HepG2 (cell line): Measurements from ENCODE around the gene AK4. TPM values are rescaled to one million over a fixed set of nuclear protein-coding genes. Genes with fewer than 3 reads are reported as not detected.

Experiments used
- KMT2B ChIP-seq: IDR thresholded peaks from 2 replicates; pipeline ENCODE4 v1.6.1; 2016; ENCODE audit warnings: missing genetic modification reagents, missing compliant biosample characterization
- NRL ChIP-seq: sonication (generic); formaldehyde crosslinking; IDR thresholded peaks from 2 replicates; pipeline ENCODE4 v1.5.0; 2020; ENCODE audit warnings: missing genetic modification reagents, mild to moderate bottlenecking, moderate library complexity, borderline replicate concordance
- RXRA ChIP-seq: sonication (generic); formaldehyde crosslinking; IDR thresholded peaks from 2 replicates; pipeline ENCODE4 v1.5.1; 2020; ENCODE audit warnings: missing genetic modification reagents
- SOX5 ChIP-seq: IDR thresholded peaks from 2 replicates; pipeline ENCODE4 v1.6.1; 2016; ENCODE audit warnings: borderline replicate concordance
- TEAD2 ChIP-seq: sonication (generic); formaldehyde crosslinking; IDR thresholded peaks from 2 replicates; pipeline ENCODE4 v1.9.0; 2021; ENCODE audit warnings: missing genetic modification reagents
- WIZ ChIP-seq: sonication (generic); formaldehyde crosslinking; IDR thresholded peaks from 2 replicates; pipeline ENCODE4 v1.5.1; 2020; ENCODE audit warnings: mild to moderate bottlenecking, missing genetic modification reagents
- XRCC5 ChIP-seq: fragments of 200-400 bp; formaldehyde crosslinking; optimal IDR thresholded peaks from 2 replicates; pipeline ENCODE3; 2017; ENCODE audit warnings: mild to moderate bottlenecking, low read length
- ZFX ChIP-seq: sonication (generic); formaldehyde crosslinking; IDR thresholded peaks from 2 replicates; pipeline ENCODE4 v1.4.0; 2020; ENCODE audit warnings: mild to moderate bottlenecking, low read depth, missing genetic modification reagents, moderate library complexity
- ZNF343 ChIP-seq: sonication (generic); formaldehyde crosslinking; IDR thresholded peaks from 2 replicates; pipeline ENCODE4 v1.4.0; 2020; ENCODE audit warnings: mild to moderate bottlenecking, missing genetic modification reagents
- ZNF350 ChIP-seq: sonication (generic); formaldehyde crosslinking; IDR thresholded peaks from 2 replicates; pipeline ENCODE4 v1.4.0; 2020; ENCODE audit warnings: mild to moderate bottlenecking, low read depth, missing genetic modification reagents, borderline replicate concordance
- ZNF501 ChIP-seq: sonication (generic); formaldehyde crosslinking; IDR thresholded peaks from 2 replicates; pipeline ENCODE4 v1.5.1; 2020; ENCODE audit warnings: mild to moderate bottlenecking, moderate library complexity, missing genetic modification reagents
- ZNF547 ChIP-seq: sonication (generic); formaldehyde crosslinking; IDR thresholded peaks from 2 replicates; pipeline ENCODE4 v1.5.1; 2020; ENCODE audit warnings: mild to moderate bottlenecking, missing genetic modification reagents
- ZNF605 ChIP-seq: sonication (generic); formaldehyde crosslinking; IDR thresholded peaks from 2 replicates; pipeline ENCODE4 v1.8.0; 2022; ENCODE audit warnings: mild to moderate bottlenecking, missing genetic modification reagents
- ZNF607 ChIP-seq: sonication (generic); formaldehyde crosslinking; IDR thresholded peaks from 2 replicates; pipeline ENCODE4 v1.5.1; 2020; ENCODE audit warnings: missing genetic modification reagents, mild to moderate bottlenecking, borderline replicate concordance
- ZNF883 ChIP-seq: sonication (generic); formaldehyde crosslinking; IDR thresholded peaks from 2 replicates; pipeline ENCODE4 v1.5.1; 2020; ENCODE audit warnings: mild to moderate bottlenecking, missing genetic modification reagents; ENCODE audit errors: not compliant biosample characterization
- polyA plus RNA-seq, 8 experiments: library from polyadenylated mRNA; depleted of rRNA in 3 of 8; stranded (reverse) in 7 of 8; unstranded in 1 of 8; fragments of >200 nt; fragmentation: Illumina TruSeq in 4 of 8; extraction: Trizol in 4 of 8; gene quantifications; 2 replicates each; pipeline versions ENCODE4 v1.2.1 to v1.2.3, GENCODE V29; 2011 to 2016; ENCODE audit warnings: low read depth in 4 of 8, missing spikeins in 1 of 8, mixed read lengths in 1 of 8; ENCODE audit not compliant: insufficient read depth in 1 of 8
- total RNA-seq, 5 experiments: library from RNA; depleted of rRNA; stranded (reverse); fragments of >200 nt; fragmentation: Illumina TruSeq; extraction: Trizol; gene quantifications; 2 replicates each; pipeline ENCODE4 v1.2.3, GENCODE V29; 2016; ENCODE audit warnings: low read depth in 1 of 5
- TF ChIP-seq, protein P1 (sequence below): sonication (generic); formaldehyde crosslinking; IDR thresholded peaks from 2 replicates; pipeline ENCODE4 v1.4.0; 2020; ENCODE audit warnings: mild to moderate bottlenecking, missing genetic modification reagents
- TF ChIP-seq, protein P2 (sequence below): sonication (generic); formaldehyde crosslinking; IDR thresholded peaks from 2 replicates; pipeline ENCODE4 v1.5.0; 2020; ENCODE audit warnings: missing genetic modification reagents
- TF ChIP-seq, protein P3 (sequence below): sonication (generic); formaldehyde crosslinking; IDR thresholded peaks from 2 replicates; pipeline ENCODE4 v1.8.0; 2022; ENCODE audit warnings: mild to moderate bottlenecking, missing genetic modification reagents; ENCODE audit not compliant: insufficient replicate concordance
- TF ChIP-seq, protein P4 (sequence below): sonication (generic); formaldehyde crosslinking; IDR thresholded peaks from 2 replicates; pipeline ENCODE4 v1.5.0; 2020; ENCODE audit warnings: mild to moderate bottlenecking, missing genetic modification reagents, moderate library complexity
- TF ChIP-seq, protein P5 (sequence below): sonication (generic); formaldehyde crosslinking; IDR thresholded peaks from 2 replicates; pipeline ENCODE4 v1.5.0; 2020; ENCODE audit warnings: mild to moderate bottlenecking, missing genetic modification reagents

The AK4 gene
- total and polyA plus RNA-seq, 2 of the 13 experiments (the other 11 are each of a cell fraction or from before 2014, with no cell fraction given): 110 to 160 TPM

DNA sequence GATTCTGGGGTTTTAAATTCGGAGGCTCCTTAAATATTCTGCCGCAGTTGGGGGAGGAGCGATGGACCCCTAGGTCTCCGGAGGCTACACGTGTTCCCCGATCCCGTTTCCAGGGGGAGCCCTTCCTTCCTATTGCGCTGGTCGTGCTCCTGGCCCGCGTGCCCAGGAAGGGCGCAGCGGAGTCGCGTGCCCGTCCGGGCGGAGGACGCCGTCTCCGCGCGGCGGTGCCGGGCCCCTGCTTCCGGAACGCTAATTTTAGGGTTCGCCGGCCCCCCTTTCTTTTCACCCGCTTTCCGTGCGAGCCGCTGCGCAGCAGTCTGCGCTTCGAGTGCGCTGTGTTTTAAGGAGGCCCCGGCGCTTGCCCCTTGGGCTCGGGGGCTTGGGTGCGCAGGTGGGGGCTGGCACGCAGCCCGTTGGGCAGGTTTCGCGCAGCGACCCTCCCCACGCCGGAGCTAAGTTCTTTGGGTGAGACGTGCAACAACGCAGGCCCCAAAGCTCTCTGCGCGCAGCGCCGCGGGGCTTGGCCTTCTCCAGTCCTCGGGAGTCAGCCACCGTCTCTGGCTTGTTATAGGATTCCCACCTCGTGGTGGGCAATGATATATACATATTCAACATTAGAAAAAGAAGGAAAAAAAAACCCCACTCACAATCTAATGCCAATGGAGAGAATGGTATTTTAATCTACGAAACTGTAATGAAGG, 117.8 kb downstream of the AK4 start (continued):
- TF ChIP-seq, protein P1, sequence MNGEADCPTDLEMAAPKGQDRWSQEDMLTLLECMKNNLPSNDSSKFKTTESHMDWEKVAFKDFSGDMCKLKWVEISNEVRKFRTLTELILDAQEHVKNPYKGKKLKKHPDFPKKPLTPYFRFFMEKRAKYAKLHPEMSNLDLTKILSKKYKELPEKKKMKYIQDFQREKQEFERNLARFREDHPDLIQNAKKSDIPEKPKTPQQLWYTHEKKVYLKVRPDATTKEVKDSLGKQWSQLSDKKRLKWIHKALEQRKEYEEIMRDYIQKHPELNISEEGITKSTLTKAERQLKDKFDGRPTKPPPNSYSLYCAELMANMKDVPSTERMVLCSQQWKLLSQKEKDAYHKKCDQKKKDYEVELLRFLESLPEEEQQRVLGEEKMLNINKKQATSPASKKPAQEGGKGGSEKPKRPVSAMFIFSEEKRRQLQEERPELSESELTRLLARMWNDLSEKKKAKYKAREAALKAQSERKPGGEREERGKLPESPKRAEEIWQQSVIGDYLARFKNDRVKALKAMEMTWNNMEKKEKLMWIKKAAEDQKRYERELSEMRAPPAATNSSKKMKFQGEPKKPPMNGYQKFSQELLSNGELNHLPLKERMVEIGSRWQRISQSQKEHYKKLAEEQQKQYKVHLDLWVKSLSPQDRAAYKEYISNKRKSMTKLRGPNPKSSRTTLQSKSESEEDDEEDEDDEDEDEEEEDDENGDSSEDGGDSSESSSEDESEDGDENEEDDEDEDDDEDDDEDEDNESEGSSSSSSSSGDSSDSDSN: peak; percentile 80
- TF ChIP-seq ZNF607 (CRISPR knock-in tag) (peak; percentile 56; the same call in 1 of the 2 replicates), RXRA (0 out of 2 replicates have a peak, but pooled peaks have one; percentile 25), XRCC5 (peak; percentile 50), TEAD2 (CRISPR knock-in tag) (no peak), ZFX (CRISPR knock-in tag) (peak; percentile 82), ZNF350 (CRISPR knock-in tag) (peak; percentile 44; the same call in 1 of the 2 replicates), ZNF605 (CRISPR knock-in tag) (peak; percentile 85), KMT2B (CRISPR knock-in tag) (0 out of 2 replicates have a peak, but pooled peaks have one; percentile 60), NRL (CRISPR knock-in tag) (peak; percentile 84), ZNF883 (CRISPR knock-in tag) (peak; percentile 82), ZNF343 (CRISPR knock-in tag) (0 out of 2 replicates have a peak, but pooled peaks have one; percentile 58), ZNF547 (CRISPR knock-in tag) (peak; percentile 72; the same call in 1 of the 2 replicates), ZNF501 (peak; percentile 68), WIZ (CRISPR knock-in tag) (0 out of 2 replicates have a peak, but pooled peaks have one; percentile 76), SOX5 (CRISPR knock-in tag) (0 out of 2 replicates have a peak, but pooled peaks have one; percentile 12)
- TF ChIP-seq, protein P2, sequence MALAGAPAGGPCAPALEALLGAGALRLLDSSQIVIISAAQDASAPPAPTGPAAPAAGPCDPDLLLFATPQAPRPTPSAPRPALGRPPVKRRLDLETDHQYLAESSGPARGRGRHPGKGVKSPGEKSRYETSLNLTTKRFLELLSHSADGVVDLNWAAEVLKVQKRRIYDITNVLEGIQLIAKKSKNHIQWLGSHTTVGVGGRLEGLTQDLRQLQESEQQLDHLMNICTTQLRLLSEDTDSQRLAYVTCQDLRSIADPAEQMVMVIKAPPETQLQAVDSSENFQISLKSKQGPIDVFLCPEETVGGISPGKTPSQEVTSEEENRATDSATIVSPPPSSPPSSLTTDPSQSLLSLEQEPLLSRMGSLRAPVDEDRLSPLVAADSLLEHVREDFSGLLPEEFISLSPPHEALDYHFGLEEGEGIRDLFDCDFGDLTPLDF (CRISPR knock-in tag): no peak
- TF ChIP-seq, protein P3, sequence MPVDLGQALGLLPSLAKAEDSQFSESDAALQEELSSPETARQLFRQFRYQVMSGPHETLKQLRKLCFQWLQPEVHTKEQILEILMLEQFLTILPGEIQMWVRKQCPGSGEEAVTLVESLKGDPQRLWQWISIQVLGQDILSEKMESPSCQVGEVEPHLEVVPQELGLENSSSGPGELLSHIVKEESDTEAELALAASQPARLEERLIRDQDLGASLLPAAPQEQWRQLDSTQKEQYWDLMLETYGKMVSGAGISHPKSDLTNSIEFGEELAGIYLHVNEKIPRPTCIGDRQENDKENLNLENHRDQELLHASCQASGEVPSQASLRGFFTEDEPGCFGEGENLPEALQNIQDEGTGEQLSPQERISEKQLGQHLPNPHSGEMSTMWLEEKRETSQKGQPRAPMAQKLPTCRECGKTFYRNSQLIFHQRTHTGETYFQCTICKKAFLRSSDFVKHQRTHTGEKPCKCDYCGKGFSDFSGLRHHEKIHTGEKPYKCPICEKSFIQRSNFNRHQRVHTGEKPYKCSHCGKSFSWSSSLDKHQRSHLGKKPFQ: peak; percentile 76
- TF ChIP-seq, protein P4, sequence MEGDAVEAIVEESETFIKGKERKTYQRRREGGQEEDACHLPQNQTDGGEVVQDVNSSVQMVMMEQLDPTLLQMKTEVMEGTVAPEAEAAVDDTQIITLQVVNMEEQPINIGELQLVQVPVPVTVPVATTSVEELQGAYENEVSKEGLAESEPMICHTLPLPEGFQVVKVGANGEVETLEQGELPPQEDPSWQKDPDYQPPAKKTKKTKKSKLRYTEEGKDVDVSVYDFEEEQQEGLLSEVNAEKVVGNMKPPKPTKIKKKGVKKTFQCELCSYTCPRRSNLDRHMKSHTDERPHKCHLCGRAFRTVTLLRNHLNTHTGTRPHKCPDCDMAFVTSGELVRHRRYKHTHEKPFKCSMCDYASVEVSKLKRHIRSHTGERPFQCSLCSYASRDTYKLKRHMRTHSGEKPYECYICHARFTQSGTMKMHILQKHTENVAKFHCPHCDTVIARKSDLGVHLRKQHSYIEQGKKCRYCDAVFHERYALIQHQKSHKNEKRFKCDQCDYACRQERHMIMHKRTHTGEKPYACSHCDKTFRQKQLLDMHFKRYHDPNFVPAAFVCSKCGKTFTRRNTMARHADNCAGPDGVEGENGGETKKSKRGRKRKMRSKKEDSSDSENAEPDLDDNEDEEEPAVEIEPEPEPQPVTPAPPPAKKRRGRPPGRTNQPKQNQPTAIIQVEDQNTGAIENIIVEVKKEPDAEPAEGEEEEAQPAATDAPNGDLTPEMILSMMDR (CRISPR knock-in tag): peak; percentile 72
- TF ChIP-seq, protein P5, sequence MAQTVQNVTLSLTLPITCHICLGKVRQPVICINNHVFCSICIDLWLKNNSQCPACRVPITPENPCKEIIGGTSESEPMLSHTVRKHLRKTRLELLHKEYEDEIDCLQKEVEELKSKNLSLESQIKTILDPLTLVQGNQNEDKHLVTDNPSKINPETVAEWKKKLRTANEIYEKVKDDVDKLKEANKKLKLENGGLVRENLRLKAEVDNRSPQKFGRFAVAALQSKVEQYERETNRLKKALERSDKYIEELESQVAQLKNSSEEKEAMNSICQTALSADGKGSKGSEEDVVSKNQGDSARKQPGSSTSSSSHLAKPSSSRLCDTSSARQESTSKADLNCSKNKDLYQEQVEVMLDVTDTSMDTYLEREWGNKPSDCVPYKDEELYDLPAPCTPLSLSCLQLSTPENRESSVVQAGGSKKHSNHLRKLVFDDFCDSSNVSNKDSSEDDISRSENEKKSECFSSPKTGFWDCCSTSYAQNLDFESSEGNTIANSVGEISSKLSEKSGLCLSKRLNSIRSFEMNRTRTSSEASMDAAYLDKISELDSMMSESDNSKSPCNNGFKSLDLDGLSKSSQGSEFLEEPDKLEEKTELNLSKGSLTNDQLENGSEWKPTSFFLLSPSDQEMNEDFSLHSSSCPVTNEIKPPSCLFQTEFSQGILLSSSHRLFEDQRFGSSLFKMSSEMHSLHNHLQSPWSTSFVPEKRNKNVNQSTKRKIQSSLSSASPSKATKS (CRISPR knock-in tag): no peak
